ENCODE measurements around the gene CACNA2D3. TPM values are rescaled to one million over a fixed set of nuclear protein-coding genes. Genes with fewer than 3 reads are reported as not detected.

Gene CACNA2D3
- total RNA-seq, 2 donors from 2014 or later, result 0.42 to 0.98 TPM

GRCh38 chr3:54578417-54578816 is 456.1 kb downstream of the CACNA2D3 start:
- no peak for DNase-seq
- no peaks in the 10 kb centered on the region for H3K9me3 ChIP-seq
- no peaks in the 10 kb centered on the region for H3K27me3 ChIP-seq
- no peak overlapping the region for H3K4me3 ChIP-seq
- no peak overlapping the region for H3K9ac ChIP-seq (ENCODE audit: low read depth in 2 of 2, low read length in 2 of 2)
- TF ChIP-seq, protein P1, sequence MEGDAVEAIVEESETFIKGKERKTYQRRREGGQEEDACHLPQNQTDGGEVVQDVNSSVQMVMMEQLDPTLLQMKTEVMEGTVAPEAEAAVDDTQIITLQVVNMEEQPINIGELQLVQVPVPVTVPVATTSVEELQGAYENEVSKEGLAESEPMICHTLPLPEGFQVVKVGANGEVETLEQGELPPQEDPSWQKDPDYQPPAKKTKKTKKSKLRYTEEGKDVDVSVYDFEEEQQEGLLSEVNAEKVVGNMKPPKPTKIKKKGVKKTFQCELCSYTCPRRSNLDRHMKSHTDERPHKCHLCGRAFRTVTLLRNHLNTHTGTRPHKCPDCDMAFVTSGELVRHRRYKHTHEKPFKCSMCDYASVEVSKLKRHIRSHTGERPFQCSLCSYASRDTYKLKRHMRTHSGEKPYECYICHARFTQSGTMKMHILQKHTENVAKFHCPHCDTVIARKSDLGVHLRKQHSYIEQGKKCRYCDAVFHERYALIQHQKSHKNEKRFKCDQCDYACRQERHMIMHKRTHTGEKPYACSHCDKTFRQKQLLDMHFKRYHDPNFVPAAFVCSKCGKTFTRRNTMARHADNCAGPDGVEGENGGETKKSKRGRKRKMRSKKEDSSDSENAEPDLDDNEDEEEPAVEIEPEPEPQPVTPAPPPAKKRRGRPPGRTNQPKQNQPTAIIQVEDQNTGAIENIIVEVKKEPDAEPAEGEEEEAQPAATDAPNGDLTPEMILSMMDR (IDR thresholded peaks at IDR 0.05), result no peak
- intact Hi-C loops (cut with DNase I), result no loop called here
- H3K36me3 ChIP-seq, result no peaks in the 10 kb centered on the region
- no peaks in the 10 kb centered on the region for H3K4me1 ChIP-seq
- no peak overlapping the region for H3K27ac ChIP-seq

DNA sequence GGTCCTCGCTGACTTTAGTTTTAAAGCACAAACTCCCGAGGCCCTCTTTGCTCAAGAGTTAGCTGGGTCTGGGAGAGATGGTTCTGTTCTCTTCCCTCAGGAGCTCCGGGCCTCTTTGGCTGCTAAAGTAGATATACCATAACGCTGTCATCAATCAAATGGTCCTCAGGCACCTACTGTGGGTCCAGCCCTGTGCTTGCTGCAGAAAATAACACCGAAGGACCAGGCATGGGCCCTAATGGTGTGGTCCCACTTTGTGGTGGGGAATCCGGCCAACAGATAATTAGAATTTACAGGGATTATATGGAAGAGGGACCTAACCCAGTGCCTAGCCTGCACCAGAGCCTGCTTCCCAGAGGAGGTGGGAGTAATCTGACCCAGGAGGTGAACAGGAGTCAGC is 458.1 kb downstream of the CACNA2D3 start:
- no peaks in the 10 kb centered on the region for H3K27me3 ChIP-seq
- H3K9me3 ChIP-seq, result no peaks in the 10 kb centered on the region
- no peaks in the 10 kb centered on the region for H3K4me1 ChIP-seq
- DNase-seq, result no peak
- intact Hi-C loops (cut with DNase I), result no loop called here
- H3K27ac ChIP-seq, result no peak overlapping the region
- TF ChIP-seq, protein P1 (IDR thresholded peaks at IDR 0.05), result no peak
- H3K36me3 ChIP-seq, result no peaks in the 10 kb centered on the region
- no peak overlapping the region for H3K9ac ChIP-seq (ENCODE audit: low read depth in 2 of 2, low read length in 2 of 2)
- no peak overlapping the region for H3K4me3 ChIP-seq

DNA sequence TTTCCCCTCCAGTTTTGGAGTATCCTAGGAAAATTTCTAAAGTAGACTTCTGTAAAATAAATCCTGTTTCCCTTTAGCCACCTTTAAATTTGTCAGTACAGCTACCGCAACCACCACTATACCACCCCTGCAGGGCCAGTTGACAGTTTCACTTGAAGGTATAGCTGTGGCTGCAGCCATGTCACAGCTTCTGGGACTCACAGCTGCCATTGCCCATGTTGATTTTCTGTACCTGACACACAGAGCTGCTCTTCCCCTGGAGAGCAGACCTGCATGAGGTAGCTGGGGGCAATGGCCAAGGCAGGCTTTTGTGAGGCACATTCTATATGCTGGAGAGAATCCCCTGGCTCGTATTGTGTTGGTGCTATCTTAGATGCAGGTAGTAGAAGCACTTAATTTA is 460.1 kb downstream of the CACNA2D3 start:
- no peaks in the 10 kb centered on the region for H3K27me3 ChIP-seq
- intact Hi-C loops (cut with DNase I), result no loop called here
- no peak overlapping the region for H3K4me3 ChIP-seq
- H3K4me1 ChIP-seq, result no peaks in the 10 kb centered on the region
- DNase-seq, result no peak
- H3K27ac ChIP-seq, result no peak overlapping the region
- H3K9ac ChIP-seq (ENCODE audit: low read depth in 2 of 2, low read length in 2 of 2), result no peak overlapping the region
- H3K36me3 ChIP-seq, result no peaks in the 10 kb centered on the region
- no peaks in the 10 kb centered on the region for H3K9me3 ChIP-seq
- TF ChIP-seq, protein P1 (IDR thresholded peaks at IDR 0.05), result no peak

- intact Hi-C loops (cut with DNase I), result no loop called here
- no peaks in the 10 kb centered on the region for H3K27me3 ChIP-seq
- TF ChIP-seq, protein P1 (IDR thresholded peaks at IDR 0.05), result no peak
These were observed 468.8 kb downstream of the CACNA2D3 start for GRCh38 chr3:54591157-54591556.

DNA sequence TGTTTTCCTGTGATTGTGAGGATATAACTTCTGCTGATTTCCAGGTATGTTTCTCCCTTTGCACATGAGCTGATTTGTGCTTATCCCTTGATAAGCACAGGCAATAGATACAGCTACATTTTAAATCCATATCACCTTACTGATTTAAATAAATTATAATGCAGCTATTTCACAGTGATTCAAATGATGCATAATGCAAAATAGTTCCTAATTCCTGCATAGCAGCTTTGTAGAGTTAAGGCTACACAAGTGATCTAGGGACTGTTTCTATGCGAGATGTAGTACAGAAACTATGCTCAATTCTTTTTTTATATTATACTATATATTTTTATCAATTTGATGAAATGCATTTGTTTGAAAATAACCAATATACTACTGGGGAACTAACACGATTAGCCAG is 471.3 kb downstream of the CACNA2D3 start:
- intact Hi-C loops (cut with DNase I), result no loop called here

More at GRCh38 chr3:54591157-54591556, 468.8 kb downstream of the CACNA2D3 start:
- no peak for DNase-seq
- Histone ChIP-seq H3K36me3 (no peaks in the 10 kb centered on the region), H3K4me1 (no peaks in the 10 kb centered on the region), H3K4me3 (no peak overlapping the region), H3K27ac (no peak overlapping the region), H3K9me3 (no peaks in the 10 kb centered on the region), H3K9ac (ENCODE audit: low read depth in 2 of 2, low read length in 2 of 2) (no peak overlapping the region)

More for the DNA sequence above, 471.3 kb downstream of the CACNA2D3 start:
- Histone ChIP-seq H3K36me3 (no peaks in the 10 kb centered on the region), H3K27me3 (no peaks in the 10 kb centered on the region), H3K4me3 (no peak overlapping the region), H3K9me3 (no peaks in the 10 kb centered on the region), H3K9ac (ENCODE audit: low read depth in 2 of 2, low read length in 2 of 2) (no peak overlapping the region), H3K4me1 (no peaks in the 10 kb centered on the region), H3K27ac (no peak overlapping the region)
- no peak for DNase-seq
- TF ChIP-seq, protein P1 (IDR thresholded peaks at IDR 0.05), result no peak

All from colonic mucosa (tissue), 4 donors.